ENCODE data around the gene MCOLN1.

The MCOLN1 gene

GRCh38 chr19:7526059-7526929 is 3.9 kb downstream of the MCOLN1 start:
- no peaks in the 10 kb centered on the region for H3K27me3 ChIP-seq (ENCODE audit: control insufficient read depth in 1 of 2, insufficient read depth in 2 of 2, low read length in 2 of 2)
- no peak overlapping the region for H3K27ac ChIP-seq (ENCODE audit: low read length)
- H3K4me1 ChIP-seq (ENCODE audit: control insufficient read depth, insufficient read depth, low read length): peaks cover 24% of the 10 kb centered on the region
- no peak overlapping the region for H3K9ac ChIP-seq (ENCODE audit: low read length in 2 of 2)
- peaks cover 0 to 19% of the 10 kb centered on the region in 2 donors for H3K36me3 ChIP-seq (ENCODE audit: control insufficient read depth in 2 of 2, insufficient read depth in 2 of 2, low read length in 2 of 2)
- H3K4me3 ChIP-seq (ENCODE audit: low read length in 2 of 2): no peak overlapping the region
- no peaks in the 10 kb centered on the region for H3K9me3 ChIP-seq (ENCODE audit: control insufficient read depth in 2 of 2, low read length in 2 of 2)

- no peaks in the 10 kb centered on the region for H3K27me3 ChIP-seq (ENCODE audit: control insufficient read depth in 1 of 2, insufficient read depth in 2 of 2, low read length in 2 of 2)
- no peak overlapping the region for H3K9ac ChIP-seq (ENCODE audit: low read length in 2 of 2)
- H3K27ac ChIP-seq (ENCODE audit: low read length): no peak overlapping the region
- peaks cover 14% of the 10 kb centered on the region for H3K4me1 ChIP-seq (ENCODE audit: control insufficient read depth, insufficient read depth, low read length)
- peaks cover 0 to 22% of the 10 kb centered on the region in 2 donors for H3K36me3 ChIP-seq (ENCODE audit: control insufficient read depth in 2 of 2, insufficient read depth in 2 of 2, low read length in 2 of 2)
- H3K9me3 ChIP-seq (ENCODE audit: control insufficient read depth in 2 of 2, low read length in 2 of 2): no peaks in the 10 kb centered on the region
- H3K4me3 ChIP-seq (ENCODE audit: low read length in 2 of 2): no peak overlapping the region
These were observed 5.2 kb downstream of the MCOLN1 start for GRCh38 chr19:7527516-7528191.

- H3K9ac ChIP-seq (ENCODE audit: low read length in 2 of 2): no peak overlapping the region
- H3K27me3 ChIP-seq (ENCODE audit: control insufficient read depth in 1 of 2, insufficient read depth in 2 of 2, low read length in 2 of 2): no peaks in the 10 kb centered on the region
- no peak overlapping the region for H3K4me3 ChIP-seq (ENCODE audit: low read length in 2 of 2)
- peaks cover 0 to 22% of the 10 kb centered on the region in 2 donors for H3K36me3 ChIP-seq (ENCODE audit: control insufficient read depth in 2 of 2, insufficient read depth in 2 of 2, low read length in 2 of 2)
- H3K27ac ChIP-seq (ENCODE audit: low read length): no peak overlapping the region
- peaks cover 10% of the 10 kb centered on the region for H3K4me1 ChIP-seq (ENCODE audit: control insufficient read depth, insufficient read depth, low read length)
- H3K9me3 ChIP-seq (ENCODE audit: control insufficient read depth in 2 of 2, low read length in 2 of 2): no peaks in the 10 kb centered on the region
These were observed 5.7 kb downstream of the MCOLN1 start for GRCh38 chr19:7528192-7528519.

- no peaks in the 10 kb centered on the region for H3K27me3 ChIP-seq (ENCODE audit: control insufficient read depth in 1 of 2, insufficient read depth in 2 of 2, low read length in 2 of 2)
- H3K9me3 ChIP-seq (ENCODE audit: control insufficient read depth in 2 of 2, low read length in 2 of 2): no peaks in the 10 kb centered on the region
- no peak overlapping the region for H3K4me3 ChIP-seq (ENCODE audit: low read length in 2 of 2)
- H3K27ac ChIP-seq (ENCODE audit: low read length): no peak overlapping the region
- peaks cover 0 to 22% of the 10 kb centered on the region in 2 donors for H3K36me3 ChIP-seq (ENCODE audit: control insufficient read depth in 2 of 2, insufficient read depth in 2 of 2, low read length in 2 of 2)
- peaks cover 10% of the 10 kb centered on the region for H3K4me1 ChIP-seq (ENCODE audit: control insufficient read depth, insufficient read depth, low read length)
- H3K9ac ChIP-seq (ENCODE audit: low read length in 2 of 2): no peak overlapping the region
These were observed 6.3 kb downstream of the MCOLN1 start for GRCh38 chr19:7528522-7529245.

- peaks cover 11% of the 10 kb centered on the region for H3K4me1 ChIP-seq (ENCODE audit: control insufficient read depth, insufficient read depth, low read length)
- H3K27me3 ChIP-seq (ENCODE audit: control insufficient read depth in 1 of 2, insufficient read depth in 2 of 2, low read length in 2 of 2): no peaks in the 10 kb centered on the region
- H3K9ac ChIP-seq (ENCODE audit: low read length in 2 of 2): no peak overlapping the region
- H3K9me3 ChIP-seq (ENCODE audit: control insufficient read depth in 2 of 2, low read length in 2 of 2): no peaks in the 10 kb centered on the region
- H3K27ac ChIP-seq (ENCODE audit: low read length): no peak overlapping the region
- H3K36me3 ChIP-seq (ENCODE audit: control insufficient read depth in 2 of 2, insufficient read depth in 2 of 2, low read length in 2 of 2): peaks cover 0 to 22% of the 10 kb centered on the region in 2 donors
- no peak overlapping the region for H3K4me3 ChIP-seq (ENCODE audit: low read length in 2 of 2)
These were observed 6.8 kb downstream of the MCOLN1 start for GRCh38 chr19:7529246-7529600.

GRCh38 chr19:7529610-7530490 is 7.4 kb downstream of the MCOLN1 start:
- Histone ChIP-seq H3K9ac (ENCODE audit: low read length in 2 of 2) (no peak overlapping the region), H3K4me1 (ENCODE audit: control insufficient read depth, insufficient read depth, low read length) (peaks cover 16% of the 10 kb centered on the region), H3K4me3 (ENCODE audit: low read length in 2 of 2) (no peak overlapping the region), H3K9me3 (ENCODE audit: control insufficient read depth in 2 of 2, low read length in 2 of 2) (no peaks in the 10 kb centered on the region), H3K36me3 (ENCODE audit: control insufficient read depth in 2 of 2, insufficient read depth in 2 of 2, low read length in 2 of 2) (peaks cover 0 to 20% of the 10 kb centered on the region in 2 donors), H3K27ac (ENCODE audit: low read length) (no peak overlapping the region), H3K27me3 (ENCODE audit: control insufficient read depth in 1 of 2, insufficient read depth in 2 of 2, low read length in 2 of 2) (no peaks in the 10 kb centered on the region)

- Histone ChIP-seq H3K9ac (ENCODE audit: low read length in 2 of 2) (peak overlapping the region; percentile 81 to 92), H3K9me3 (ENCODE audit: control insufficient read depth in 2 of 2, low read length in 2 of 2) (no peaks in the 10 kb centered on the region), H3K36me3 (ENCODE audit: control insufficient read depth in 2 of 2, insufficient read depth in 2 of 2, low read length in 2 of 2) (peaks cover 6 to 14% of the 10 kb centered on the region in 2 donors), H3K4me3 (ENCODE audit: low read length in 2 of 2) (peak overlapping the region; percentile 93 to 99), H3K4me1 (ENCODE audit: control insufficient read depth, insufficient read depth, low read length) (peaks cover 21% of the 10 kb centered on the region), H3K27ac (ENCODE audit: low read length) (peak overlapping the region; percentile 90), H3K27me3 (ENCODE audit: control insufficient read depth in 1 of 2, insufficient read depth in 2 of 2, low read length in 2 of 2) (no peaks in the 10 kb centered on the region)
These were observed 11.0 kb downstream of the MCOLN1 start for GRCh38 chr19:7533281-7533885.

GRCh38 chr19:7533925-7534480 is 11.6 kb downstream of the MCOLN1 start:
- Histone ChIP-seq H3K27me3 (ENCODE audit: control insufficient read depth in 1 of 2, insufficient read depth in 2 of 2, low read length in 2 of 2) (no peaks in the 10 kb centered on the region), H3K4me3 (ENCODE audit: low read length in 2 of 2) (peak overlapping the region; percentile 93 to 99), H3K36me3 (ENCODE audit: control insufficient read depth in 2 of 2, insufficient read depth in 2 of 2, low read length in 2 of 2) (peaks cover 11 to 16% of the 10 kb centered on the region in 2 donors), H3K9ac (ENCODE audit: low read length in 2 of 2) (peak overlapping the region; percentile 85 to 92), H3K4me1 (ENCODE audit: control insufficient read depth, insufficient read depth, low read length) (peaks cover 21% of the 10 kb centered on the region), H3K27ac (ENCODE audit: low read length) (peak overlapping the region; percentile 90), H3K9me3 (ENCODE audit: control insufficient read depth in 2 of 2, low read length in 2 of 2) (no peaks in the 10 kb centered on the region)

- Histone ChIP-seq H3K9me3 (ENCODE audit: control insufficient read depth in 2 of 2, low read length in 2 of 2) (no peaks in the 10 kb centered on the region), H3K27ac (ENCODE audit: low read length) (peak overlapping the region; percentile 90), H3K36me3 (ENCODE audit: control insufficient read depth in 2 of 2, insufficient read depth in 2 of 2, low read length in 2 of 2) (peaks cover 11 to 14% of the 10 kb centered on the region in 2 donors), H3K4me3 (ENCODE audit: low read length in 2 of 2) (peak overlapping the region; percentile 93 to 99), H3K9ac (ENCODE audit: low read length in 2 of 2) (peak overlapping the region; percentile 85 to 92), H3K27me3 (ENCODE audit: control insufficient read depth in 1 of 2, insufficient read depth in 2 of 2, low read length in 2 of 2) (no peaks in the 10 kb centered on the region), H3K4me1 (ENCODE audit: control insufficient read depth, insufficient read depth, low read length) (peaks cover 21% of the 10 kb centered on the region)
These were observed 12.2 kb downstream of the MCOLN1 start for GRCh38 chr19:7534531-7535046.
